AG08395 (cell line): Measurements from ENCODE around the gene EGR1.

Source experiments
- DNase-seq: peaks from one replicate; pipeline ENCODE4 v3.0.0; 2012; ENCODE audit warnings: mixed read lengths, low spot score

EGR1 gene

GRCh38 chr5:138465261-138466124 is at the start of gene EGR1:
Gene EGR1, plus strand, starts transcription at chr5:138465479. Its CDS starts 283 bp downstream, at chr5:138465762.
- DNase-seq: peak; percentile 90

DNA sequence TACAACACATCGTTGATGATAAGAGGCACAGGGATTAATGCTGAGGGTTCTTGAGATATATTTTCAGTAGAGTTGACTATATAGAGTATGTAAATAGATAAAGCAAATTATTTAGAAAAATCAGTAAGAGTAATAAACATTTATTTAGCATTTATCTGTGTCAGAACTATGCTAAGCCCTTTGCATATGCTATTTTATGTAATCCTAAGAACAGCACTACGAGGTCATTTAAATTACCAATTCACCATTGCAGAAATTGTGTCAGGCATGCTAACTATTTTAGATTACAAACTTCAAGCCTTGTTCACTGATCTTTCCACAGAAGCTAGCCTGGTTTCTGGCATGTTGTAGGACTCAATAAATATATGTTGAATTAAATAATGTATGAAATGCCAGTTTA is 46.8 kb upstream of the EGR1 start:
- DNase-seq: no peak

- DNase-seq: no peak
Observed at GRCh38 chr5:138425079-138425478, 40.2 kb upstream of the EGR1 start.

DNA sequence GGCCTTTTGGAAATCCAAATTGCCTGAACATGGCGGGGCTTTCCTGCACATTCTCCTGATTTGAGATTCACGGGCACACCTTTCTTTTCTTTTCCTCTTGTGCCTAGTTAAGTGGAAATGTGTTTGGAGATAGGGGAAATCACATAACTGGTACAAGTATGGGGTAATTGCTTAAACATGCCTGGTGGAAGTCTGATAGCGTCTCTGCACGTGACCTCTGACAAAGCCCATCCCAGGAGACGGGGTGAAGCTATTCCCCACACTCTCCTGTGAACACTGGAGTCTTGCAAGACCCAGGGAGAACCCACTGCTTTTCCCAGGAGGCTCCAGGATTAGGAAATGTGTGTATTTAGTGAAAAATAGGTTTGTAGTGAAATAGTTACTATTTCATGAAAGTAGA is 29.3 kb upstream of the EGR1 start:
- DNase-seq: no peak

GRCh38 chr5:138438003-138438723 is 27.1 kb upstream of the EGR1 start:
- no peak for DNase-seq

DNA sequence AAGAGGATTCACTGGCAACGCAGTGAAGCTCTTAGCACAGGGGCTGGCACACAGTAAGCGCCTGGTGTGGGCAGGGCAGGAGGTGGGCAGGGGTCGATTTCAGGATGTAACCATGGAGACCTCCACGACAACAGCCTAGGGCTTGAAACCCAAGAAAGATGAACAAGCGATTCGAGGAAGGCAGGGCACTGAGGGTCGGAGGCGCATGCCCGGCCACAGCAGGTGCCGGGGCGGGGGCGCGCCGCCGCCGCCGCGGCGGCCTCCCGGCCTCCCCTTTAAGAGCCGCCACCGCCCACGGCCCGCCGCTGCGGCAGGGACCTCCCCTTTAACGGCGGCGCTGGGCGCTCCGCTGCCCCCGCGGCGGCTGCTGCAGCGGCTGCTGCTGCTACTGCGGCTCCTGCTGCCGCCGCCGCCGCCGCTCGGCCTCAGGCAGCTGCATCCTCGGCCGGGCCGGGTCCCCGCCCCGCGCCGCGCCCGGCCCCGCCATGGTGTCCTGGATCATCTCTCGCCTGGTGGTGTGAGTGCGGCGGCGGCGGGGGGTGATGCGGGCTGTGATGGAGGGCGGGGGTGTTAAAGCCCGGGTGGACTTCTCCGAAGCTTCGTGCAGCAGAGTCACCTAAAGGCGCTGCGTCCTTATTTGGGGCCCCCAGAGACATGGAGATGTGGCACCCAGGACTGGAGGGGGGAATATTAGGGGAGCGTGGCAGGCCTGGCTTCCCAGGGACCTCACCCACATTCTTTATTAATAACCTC is 26.4 kb upstream of the EGR1 start, which contains the start of gene REEP2:
REEP2 (plus strand) TSS at position 334 of the 753 bp plus-strand sequence; CDS start at position 486, 152 bp downstream.
- DNase-seq: peak; percentile 75

DNA sequence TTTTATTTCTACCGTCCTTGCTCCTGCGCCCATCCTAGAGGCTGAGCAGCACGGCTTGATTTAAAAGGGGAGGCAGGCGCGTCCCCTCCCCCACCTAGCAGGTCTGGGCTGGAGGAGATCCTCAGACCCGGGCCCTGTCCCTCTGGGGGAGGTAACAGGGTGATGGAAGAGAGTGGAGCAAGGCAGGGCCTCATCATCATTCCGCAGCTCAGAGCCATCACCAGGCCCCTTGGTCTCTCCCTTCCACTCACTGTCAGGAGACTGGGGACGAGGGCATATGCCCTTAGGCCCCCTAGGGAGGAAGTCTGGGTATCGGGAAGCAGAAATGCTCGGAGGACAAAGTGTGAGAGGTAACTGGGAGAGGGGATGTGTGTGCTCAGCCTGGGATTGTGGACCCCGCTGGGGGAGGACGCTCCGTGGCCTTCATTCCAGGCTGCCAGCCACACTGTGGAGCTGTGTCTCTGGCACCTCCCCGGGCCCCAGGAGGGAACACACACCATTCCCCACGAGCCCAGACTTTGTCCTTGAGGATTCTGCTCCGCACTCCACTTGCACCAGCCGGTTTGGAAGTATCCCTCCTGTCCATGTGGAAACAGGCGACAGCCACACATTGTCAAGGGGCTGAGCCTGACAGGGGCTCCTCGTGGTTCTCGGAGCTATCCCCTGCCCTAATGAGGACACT is 25.7 kb upstream of the EGR1 start:
- peak; percentile 32 for DNase-seq

- no peak for DNase-seq
Observed at GRCh38 chr5:138440159-138441073, 24.9 kb upstream of the EGR1 start.

DNA sequence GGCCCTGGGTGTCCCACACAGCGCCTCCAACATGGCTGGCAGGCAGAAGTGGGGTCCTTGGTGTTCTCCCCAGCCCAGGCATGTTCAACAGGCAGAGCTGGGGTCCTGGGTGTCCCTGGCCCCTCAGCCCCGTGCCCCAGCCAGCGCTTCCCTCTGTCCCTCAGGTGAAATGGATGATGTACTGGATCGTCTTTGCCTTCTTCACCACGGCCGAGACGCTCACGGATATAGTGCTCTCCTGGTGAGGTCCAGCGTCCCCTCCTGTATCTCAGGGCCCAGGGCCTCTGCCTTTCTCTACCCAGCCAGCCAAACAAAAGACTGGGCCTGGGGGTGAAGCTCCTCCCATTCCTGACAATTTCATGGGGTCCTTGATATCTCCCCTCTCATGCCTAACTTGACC is 24.1 kb upstream of the EGR1 start:
- DNase-seq: no peak

GRCh38 chr5:138444078-138444773 is 21.1 kb upstream of the EGR1 start:
- DNase-seq: no peak

GRCh38 chr5:138444774-138445546 is 20.3 kb upstream of the EGR1 start:
- no peak for DNase-seq

DNA sequence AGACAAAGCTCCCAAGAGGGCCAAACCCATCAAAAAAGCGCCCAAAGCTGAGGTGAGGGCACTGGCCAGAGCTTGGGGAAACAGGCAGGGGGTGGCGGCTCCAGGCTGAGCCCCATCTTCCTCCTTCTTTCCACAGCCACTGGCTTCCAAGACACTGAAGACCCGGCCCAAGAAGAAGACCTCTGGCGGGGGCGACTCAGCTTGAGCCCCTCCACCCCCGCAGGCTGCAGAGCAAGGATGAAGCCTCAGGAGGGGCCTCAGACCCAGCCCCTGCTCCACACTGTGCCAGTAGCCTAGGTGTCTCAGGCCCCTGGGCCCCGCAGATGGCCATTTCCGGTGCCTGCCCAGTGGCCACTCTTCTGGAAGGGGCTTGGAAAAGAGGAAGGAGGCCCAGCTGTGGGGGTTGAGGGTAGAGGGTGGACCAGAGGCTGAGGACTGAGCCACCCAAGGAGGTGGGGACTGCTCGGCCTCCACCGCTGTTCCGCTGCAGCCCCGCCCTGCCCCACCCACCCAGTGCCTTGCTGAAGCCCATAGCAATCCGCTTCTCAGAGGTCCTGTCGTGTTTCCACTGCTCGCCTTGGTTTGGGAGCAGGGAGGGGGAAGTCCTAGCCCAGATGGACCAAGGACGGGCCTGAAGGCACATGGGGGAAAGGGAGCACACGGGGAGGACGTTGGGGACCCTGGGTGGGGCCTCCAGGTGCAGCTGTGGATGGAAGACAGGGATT is 19.6 kb upstream of the EGR1 start:
- DNase-seq: no peak

GRCh38 chr5:138448070-138448469 is 17.2 kb upstream of the EGR1 start:
- DNase-seq: no peak

DNA sequence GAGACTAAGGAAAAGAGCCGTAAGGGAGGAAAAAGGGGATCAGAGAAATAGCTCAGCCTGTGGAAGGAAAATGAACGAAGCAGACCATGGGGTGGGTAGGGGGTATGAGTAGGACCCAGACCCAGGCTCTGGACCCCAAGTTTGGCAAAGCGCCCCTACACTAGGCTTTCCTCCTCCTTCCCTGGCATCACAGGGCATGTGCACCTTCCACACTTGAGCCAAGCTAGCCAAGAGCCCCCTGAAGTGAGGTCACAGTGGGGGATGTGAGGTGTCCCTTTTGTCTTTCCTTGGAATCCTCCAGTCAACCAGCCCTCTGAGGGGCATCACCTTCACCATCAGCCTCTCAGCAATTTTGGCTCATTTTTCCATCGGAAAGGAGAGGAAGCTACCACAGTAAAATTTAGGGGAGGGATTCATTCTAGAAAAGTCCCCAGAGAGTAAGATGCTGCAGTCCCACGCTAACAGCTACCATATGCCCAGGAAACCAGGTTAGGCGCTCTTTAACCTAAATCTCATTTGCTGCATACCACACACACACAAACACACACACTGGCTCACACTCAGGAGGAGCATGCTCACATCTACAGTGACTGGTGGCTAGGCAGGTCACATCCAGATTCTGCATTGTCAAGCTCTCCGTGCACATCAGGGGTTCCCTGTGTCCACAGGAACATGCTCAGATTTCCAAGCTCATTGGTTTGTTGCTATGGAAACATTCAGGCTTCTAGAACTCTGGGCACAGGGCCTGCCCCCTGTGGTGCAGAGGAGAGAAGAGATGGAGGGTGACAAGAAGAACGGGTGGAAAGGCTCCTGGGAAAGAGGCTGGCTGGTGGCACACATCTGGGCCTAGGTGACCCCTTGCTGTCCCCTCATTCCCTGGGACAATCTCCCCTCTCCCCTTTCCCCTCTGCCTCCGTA is 16.5 kb upstream of the EGR1 start:
- DNase-seq: peak; percentile 50

GRCh38 chr5:138449501-138450239 is 15.6 kb upstream of the EGR1 start:
- peak; percentile 97 for DNase-seq

- DNase-seq: no peak
Observed at GRCh38 chr5:138450971-138451370, 14.3 kb upstream of the EGR1 start.

DNA sequence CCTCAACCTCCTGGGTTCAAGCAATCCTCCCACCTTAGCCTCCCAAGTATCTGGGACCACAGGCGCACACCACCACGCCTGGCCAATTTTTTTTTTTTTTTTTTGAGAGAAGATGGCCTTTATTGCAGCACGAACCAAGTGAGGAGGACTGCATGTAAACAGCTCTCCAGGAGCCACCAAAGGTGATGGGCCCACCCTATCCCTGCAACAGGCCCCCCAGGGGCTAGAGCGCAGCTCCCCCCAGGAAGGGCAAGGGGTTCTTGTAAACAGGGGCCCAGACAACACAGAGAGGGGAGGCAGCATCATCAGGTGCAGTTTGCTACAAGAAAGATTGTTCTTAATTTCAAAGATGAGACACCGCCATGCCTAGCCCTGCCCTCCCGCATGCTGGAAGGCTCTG is 12.6 kb upstream of the EGR1 start:
- DNase-seq: no peak
